ENCODE results near the gene PACSIN2.
"Not testable (repeated sequence)": the region's sequence is repeated elsewhere in the genome, so short reads cannot be mapped to it uniquely, and the experiment has no call there.

Gene PACSIN2

GRCh38 chr22:42991010-42991651 lies 23.8 kb downstream of the PACSIN2 start:
- no peak for DNase-seq (ENCODE audit: low read depth)

- DNase-seq (ENCODE audit: low read depth), result no peak
Observed at GRCh38 chr22:42990131-42990838, 24.7 kb downstream of the PACSIN2 start.

GRCh38 chr22:42986115-42986514 lies 28.8 kb downstream of the PACSIN2 start:
- no peak for DNase-seq (ENCODE audit: low read depth)

- DNase-seq (ENCODE audit: low read depth), result no peak
Observed at GRCh38 chr22:42985531-42985905, 29.4 kb downstream of the PACSIN2 start.

GRCh38 chr22:42984814-42985530 lies 30.0 kb downstream of the PACSIN2 start:
- DNase-seq (ENCODE audit: low read depth), result no peak

GRCh38 chr22:42984397-42984796 lies 30.6 kb downstream of the PACSIN2 start:
- DNase-seq (ENCODE audit: low read depth), result no peak

GRCh38 chr22:42983470-42983869 lies 31.5 kb downstream of the PACSIN2 start:
- DNase-seq (ENCODE audit: low read depth), result no peak

- DNase-seq (ENCODE audit: low read depth), result no peak
Observed at GRCh38 chr22:42979606-42980005, 35.3 kb downstream of the PACSIN2 start.

GRCh38 chr22:42978453-42979103 lies 36.4 kb downstream of the PACSIN2 start:
- DNase-seq (ENCODE audit: low read depth), result no peak

- no peak for DNase-seq (ENCODE audit: low read depth)
Observed at GRCh38 chr22:42977569-42977968, 37.4 kb downstream of the PACSIN2 start.

GRCh38 chr22:42976217-42976933 lies 38.6 kb downstream of the PACSIN2 start:
- no peak for DNase-seq (ENCODE audit: low read depth)

GRCh38 chr22:42974223-42974622 lies 40.7 kb downstream of the PACSIN2 start:
- DNase-seq (ENCODE audit: low read depth), result no peak

- no peak for DNase-seq (ENCODE audit: low read depth)
Observed at GRCh38 chr22:42973536-42973881, 41.4 kb downstream of the PACSIN2 start.

- no peak for DNase-seq (ENCODE audit: low read depth)
Observed at GRCh38 chr22:42972649-42973535, 42.1 kb downstream of the PACSIN2 start.

- not testable (repeated sequence) for DNase-seq (ENCODE audit: low read depth)
Observed at GRCh38 chr22:42971473-42971860, 43.5 kb downstream of the PACSIN2 start.

- DNase-seq (ENCODE audit: low read depth), result no peak
Observed at GRCh38 chr22:42970029-42970428, 44.9 kb downstream of the PACSIN2 start.

GRCh38 chr22:42969348-42969975 lies 45.5 kb downstream of the PACSIN2 start:
- no peak for DNase-seq (ENCODE audit: low read depth)

GRCh38 chr22:42967933-42968332 lies 47.0 kb downstream of the PACSIN2 start:
- DNase-seq (ENCODE audit: low read depth), result no peak

- DNase-seq (ENCODE audit: low read depth), result no peak
Observed at GRCh38 chr22:42967005-42967404, 47.9 kb downstream of the PACSIN2 start.

- DNase-seq (ENCODE audit: low read depth), result no peak
Observed at GRCh38 chr22:42966497-42966896, 48.5 kb downstream of the PACSIN2 start.
